ENCODE measurements around the gene MRM1.

The MRM1 gene

DNA sequence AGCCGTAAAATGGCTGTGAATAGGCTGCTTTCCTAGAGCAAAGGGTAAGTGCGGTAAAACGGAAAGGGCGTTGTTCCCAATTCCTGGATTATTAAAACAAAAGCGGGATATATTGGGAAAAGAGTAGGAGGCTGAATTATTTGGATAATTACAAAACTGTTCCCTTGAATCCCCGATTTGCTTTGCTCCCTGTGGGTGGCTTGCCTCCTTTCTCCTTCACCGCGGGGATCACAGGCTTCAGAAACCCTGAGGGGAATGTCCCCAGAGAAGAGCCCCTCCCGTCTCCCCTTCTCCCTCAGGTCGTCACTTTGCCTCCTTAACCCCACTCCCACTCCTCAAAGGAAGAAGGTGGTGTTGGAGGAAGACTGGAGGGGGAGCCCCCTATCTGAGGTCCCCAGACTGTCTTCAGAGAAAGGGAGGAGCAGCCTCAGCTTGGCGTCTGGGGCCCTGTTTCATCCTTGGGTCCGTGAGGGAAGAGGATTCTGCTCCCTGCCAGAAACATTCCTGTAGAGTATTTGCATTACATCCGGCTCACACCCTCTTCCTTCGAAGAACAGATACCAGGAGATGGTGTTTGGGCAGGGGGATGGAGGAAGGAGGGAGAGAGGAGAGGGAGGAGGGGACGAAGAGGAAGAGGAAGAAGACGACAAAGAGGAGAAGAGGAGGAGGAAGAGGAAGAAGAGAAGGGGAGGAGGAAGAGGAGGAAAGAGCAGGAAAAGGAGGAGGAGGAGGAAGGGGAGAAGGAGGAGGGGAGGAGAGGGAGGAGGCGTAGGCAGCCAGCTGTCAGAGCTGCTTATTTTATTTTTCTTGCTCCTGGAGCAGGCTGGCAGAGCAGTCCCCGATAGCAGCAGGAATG is 31.8 kb downstream of the MRM1 start:
- no peak for DNase-seq (ENCODE audit: low read depth in 3 of 3)

DNA sequence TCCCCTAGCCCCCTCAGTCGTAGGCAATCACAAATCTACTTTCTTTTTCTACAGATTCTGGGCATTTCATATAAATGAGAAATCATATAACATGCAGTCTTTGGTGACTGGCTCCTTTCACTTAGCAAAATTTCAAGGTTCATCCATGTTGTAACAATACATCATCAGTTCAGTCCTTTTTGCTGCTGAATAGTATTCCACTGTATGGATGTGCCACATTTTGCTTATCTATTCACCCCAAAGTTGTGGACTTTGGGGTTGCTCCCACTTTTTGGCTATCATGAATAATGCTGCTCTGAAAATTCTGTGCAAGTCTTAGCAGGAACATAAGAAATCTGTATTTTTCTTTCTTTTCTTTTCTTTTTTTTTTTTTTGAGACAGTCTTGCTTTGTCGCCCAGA is 39.0 kb downstream of the MRM1 start:
- DNase-seq (ENCODE audit: low read depth in 3 of 3), result no peak

DNA sequence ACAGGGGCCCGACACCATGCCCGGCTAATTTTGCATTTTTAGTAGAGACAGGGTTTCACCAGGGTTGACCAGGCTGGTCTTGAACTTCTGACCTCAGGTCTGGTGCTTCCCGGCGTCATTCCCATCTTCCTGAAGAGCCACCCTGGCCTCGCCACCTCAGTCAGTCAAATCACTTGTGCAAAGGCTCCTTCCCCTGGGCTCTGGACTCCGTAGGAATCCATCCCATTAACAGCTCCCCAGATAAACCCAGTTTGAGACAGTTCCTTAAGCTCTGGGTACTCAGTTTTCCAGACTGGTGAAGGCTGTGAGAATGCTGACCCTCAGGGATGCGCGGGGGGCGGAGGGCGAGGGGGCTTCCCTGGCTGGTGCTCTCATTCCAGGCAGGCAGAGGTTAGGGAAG is 39.5 kb downstream of the MRM1 start:
- DNase-seq (ENCODE audit: low read depth in 3 of 3), result no peak

DNA sequence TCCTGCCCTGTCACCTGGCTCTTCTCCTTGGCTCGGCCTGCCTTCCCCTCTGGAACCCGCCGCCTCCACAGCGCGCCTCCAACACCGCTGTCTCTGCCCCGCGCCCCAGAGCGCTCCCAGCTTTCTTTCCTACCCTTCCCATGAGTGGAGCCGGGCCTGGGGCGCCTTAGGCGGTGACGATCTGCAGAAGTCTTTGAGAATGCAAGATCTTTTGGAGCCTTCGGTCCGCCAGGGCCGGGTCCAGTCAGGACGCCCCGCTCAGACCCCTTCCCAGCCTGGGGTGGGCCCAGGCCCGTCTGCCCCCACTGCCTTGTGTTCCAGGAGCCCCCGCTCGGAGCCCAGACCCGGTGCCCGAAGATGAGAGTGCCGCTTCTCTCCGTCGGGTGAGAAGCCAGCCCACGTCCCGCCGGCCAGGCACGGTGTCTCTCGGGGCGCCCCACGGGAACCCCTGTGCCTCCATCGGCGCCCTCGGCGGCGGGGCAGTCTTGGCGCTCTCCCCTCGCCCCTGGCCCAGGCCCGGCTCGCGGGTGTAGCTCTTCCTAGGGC is 40.0 kb downstream of the MRM1 start:
- no peak for DNase-seq (ENCODE audit: low read depth in 3 of 3)

GRCh38 chr17:36641877-36642845 is 40.8 kb downstream of the MRM1 start:
- no peak for DNase-seq (ENCODE audit: low read depth in 3 of 3)

DNA sequence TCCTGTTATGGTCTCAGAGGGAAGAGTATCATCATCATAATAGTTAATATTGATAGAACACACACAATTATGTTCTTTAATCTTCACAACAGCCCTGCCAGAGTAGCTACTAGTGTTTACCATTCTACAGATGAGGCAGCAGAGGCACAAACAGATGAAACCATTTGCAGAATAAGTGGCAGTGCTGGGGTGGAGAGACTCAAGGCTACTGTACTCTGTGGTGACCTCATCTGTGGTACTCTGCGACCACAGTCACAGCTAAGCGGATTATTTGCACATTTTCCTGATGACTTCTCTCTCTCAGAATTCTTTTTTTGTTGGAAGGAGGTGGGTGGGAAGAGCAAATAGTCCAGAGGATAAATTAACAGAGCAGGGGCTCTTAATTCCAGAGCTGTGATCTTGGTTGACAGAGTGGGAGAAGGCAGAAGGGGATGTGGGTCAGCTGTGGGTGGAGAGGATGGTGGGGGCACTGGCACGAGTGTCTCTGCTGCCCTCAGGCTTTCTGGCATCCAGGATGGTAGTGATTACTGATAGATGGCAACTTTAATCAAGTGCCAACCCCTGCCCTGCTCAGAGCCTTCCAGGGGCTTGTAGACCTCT is 41.8 kb downstream of the MRM1 start:
- no peak for DNase-seq (ENCODE audit: low read depth in 3 of 3)

- DNase-seq (ENCODE audit: low read depth in 3 of 3), result no peak
Measured at GRCh38 chr17:36645422-36645821, 44.0 kb downstream of the MRM1 start.

GRCh38 chr17:36647636-36648035 is 46.3 kb downstream of the MRM1 start:
- no peak for DNase-seq (ENCODE audit: low read depth in 3 of 3)

- DNase-seq (ENCODE audit: low read depth in 3 of 3), result no peak
Measured at GRCh38 chr17:36650096-36650775, 48.9 kb downstream of the MRM1 start.

GRCh38 chr17:36653374-36653773 is 52.0 kb downstream of the MRM1 start:
- DNase-seq (ENCODE audit: low read depth in 3 of 3), result no peak

GRCh38 chr17:36653856-36654255 is 52.5 kb downstream of the MRM1 start:
- no peak for DNase-seq (ENCODE audit: low read depth in 3 of 3)

GRCh38 chr17:36655726-36656125 is 54.3 kb downstream of the MRM1 start:
- DNase-seq (ENCODE audit: low read depth in 3 of 3), result no peak

- DNase-seq (ENCODE audit: low read depth in 3 of 3), result no peak
Measured at GRCh38 chr17:36657390-36657762, 56.0 kb downstream of the MRM1 start.

DNA sequence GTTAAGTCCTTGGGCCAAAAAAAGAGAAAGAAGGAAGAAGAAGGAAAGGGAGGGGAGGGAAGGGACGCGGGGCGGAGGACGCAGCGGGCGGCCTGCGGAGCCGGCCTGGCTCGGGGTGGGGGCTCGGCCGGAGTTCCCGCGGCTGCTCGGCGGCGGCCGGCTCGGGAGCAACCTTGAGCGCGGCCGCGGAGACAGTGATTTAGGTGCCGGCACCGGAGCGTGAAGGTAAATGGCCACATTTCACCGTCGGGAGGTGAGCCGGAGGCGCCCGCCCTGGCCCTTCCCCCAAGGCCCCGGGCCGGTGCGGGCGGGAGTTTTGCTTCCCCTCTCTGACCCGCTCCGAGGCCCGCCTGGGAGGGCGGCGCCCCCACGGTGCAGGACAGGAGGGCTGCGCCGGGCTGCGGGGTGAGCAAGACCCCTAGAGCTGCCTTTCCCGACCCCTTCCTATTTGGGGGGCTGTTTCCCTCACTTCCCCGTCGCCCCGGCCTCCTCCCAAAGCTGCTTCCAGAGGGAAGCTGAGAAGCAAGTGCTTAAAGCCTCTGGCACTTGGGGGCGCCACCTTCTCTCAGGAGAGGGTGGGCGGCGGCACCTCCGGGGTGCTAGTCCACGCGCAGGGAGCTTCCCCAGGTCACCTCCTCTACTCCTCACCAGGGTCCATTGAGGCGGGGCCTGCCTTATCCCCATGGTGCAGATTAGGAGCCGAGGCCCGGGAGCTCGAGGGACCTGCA is 56.5 kb downstream of the MRM1 start:
- DNase-seq (ENCODE audit: low read depth in 3 of 3), result no peak
